HG02623 (cell line): Measurements from ENCODE around the gene CTBP1.

ENCODE experiments used
- ATAC-seq: cut with Tn5 transposase; IDR thresholded peaks from one replicate; pipeline ENCODE4 v1.9.1; 2021; ENCODE audit warnings: moderate library complexity; ENCODE audit not compliant: unreplicated experiment

The CTBP1 gene

GRCh38 chr4:1211891-1212545 is 36.9 kb downstream of the CTBP1 start:
- no peak for ATAC-seq

- ATAC-seq: no peak
These were observed 37.6 kb downstream of the CTBP1 start for GRCh38 chr4:1211371-1211770.

- ATAC-seq: no peak
These were observed 38.0 kb downstream of the CTBP1 start for GRCh38 chr4:1210971-1211370.

GRCh38 chr4:1210241-1210841 is 38.6 kb downstream of the CTBP1 start:
- no peak for ATAC-seq

DNA sequence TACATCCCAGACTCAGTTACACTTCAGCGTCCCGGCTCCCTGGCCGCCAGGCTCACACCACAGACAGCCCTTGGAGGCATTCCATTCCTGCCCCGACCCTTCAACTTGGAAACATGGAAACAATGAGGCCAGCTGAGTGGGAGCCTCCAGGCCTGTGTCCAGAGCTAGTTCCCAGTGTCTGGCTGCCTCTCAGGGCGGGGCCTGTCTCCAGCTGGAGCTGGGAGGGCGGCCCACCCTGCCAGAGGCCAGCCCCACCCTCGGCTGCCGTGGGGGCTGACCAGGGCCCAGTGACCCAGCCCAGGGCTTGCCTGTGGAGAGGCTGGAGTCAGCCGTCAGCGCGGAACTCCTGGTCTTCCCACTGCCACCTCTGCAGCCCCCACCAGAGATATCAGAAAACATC is 39.1 kb downstream of the CTBP1 start:
- ATAC-seq: no peak

DNA sequence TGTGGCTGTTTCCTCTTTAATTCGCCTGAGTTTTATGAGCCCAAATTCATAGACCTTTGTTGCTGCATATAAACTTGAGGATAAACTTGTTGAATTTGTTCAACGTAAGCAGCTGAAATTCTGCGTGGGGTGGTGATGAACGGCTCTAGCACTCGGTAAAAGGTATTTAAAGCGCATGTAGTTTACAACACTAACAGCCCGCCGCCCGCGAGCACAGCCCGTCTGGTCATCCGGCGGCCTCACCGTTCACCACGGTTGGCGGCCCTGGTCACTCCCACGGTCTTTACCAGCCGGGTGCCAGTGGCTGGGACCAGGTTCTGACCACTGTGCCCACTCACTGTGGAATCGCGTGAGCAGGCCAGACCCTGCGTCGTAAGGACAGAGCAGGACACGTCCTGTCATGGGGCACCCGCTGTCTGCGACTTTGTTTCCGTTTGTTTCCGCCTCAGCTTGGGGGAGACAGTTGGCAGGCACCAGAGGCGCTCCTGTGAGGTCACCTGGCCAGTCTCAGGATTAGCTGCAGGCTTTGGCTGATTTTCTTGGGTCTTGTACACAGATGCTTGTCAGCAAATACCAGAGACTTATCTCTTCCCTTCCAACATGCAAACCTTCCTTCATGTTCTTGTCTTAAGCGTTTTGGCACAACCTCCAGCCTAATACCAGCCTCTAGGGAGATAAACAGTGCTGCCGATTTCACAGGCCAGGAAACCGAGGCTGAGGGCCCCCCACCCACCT is 39.8 kb downstream of the CTBP1 start:
- no peak for ATAC-seq

DNA sequence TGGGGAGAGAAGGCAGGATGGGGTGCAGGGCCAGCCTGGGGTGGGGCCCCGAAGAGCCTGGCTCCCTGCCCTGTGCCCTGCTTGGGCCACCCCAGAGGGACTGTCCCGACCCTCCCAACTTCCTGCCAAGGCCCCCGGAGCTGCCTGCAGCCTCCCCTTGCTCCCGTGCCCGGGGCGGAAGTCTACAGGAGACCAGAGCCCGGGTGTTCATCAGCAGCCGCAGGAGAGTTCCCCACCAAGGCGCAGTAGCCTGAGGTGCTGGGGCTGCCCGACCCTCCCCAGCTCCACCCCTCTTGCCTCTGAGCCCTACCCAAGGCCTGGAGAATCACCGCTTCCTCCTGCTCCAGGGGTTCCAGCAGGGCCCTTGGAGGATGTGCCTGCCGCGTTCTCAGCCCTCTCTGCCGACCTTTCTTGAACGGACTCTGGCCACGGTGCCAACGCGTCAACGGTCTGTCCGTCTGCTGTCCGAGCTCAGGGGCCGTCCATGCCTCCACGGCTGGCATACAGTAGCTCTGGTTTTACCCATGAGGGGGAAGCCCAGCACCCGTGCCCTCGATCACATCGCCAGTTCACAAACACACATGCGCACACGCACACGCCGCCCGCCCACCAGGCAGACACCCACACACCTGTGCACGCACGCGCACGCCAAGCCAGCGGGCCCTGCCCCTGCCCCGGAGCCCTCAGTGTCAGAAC is 40.5 kb downstream of the CTBP1 start:
- ATAC-seq: no peak

DNA sequence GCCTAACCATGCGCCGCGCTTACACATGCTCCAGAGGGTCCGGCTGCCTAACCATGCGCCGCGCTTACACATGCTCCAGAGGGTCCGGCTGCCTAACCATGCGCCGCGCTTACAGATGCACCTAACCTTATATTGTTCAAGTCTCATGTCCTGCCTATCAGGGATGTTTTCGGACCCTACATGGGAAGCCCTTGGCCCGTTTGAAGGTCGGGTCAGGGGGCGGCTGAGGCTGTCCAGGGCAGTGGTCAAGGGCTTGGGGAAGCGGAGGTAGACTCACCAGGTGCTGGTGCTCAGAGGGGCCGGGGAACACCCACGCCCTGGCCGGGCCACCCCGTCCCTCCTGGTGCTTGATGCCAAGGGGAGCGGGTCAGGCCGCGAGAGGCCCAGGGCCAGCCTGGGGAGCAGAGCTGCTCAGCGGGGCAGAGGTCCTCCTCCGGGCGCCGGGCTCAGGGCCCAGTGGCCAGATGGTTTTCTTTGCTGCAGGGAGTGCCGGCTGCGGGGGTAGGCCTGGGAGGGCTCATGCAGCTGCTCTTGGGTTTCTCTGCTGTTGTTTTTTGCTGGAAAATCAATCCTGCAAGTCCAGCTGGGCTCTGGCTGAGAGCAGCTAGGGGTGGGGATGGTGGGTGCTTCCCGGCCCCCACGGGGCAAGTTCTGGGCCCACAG is 41.2 kb downstream of the CTBP1 start:
- no peak for ATAC-seq

GRCh38 chr4:1207157-1207470 is 41.8 kb downstream of the CTBP1 start:
- ATAC-seq: no peak

GRCh38 chr4:1206299-1207156 is 42.4 kb downstream of the CTBP1 start:
- ATAC-seq: no peak

- ATAC-seq: no peak
These were observed 43.2 kb downstream of the CTBP1 start for GRCh38 chr4:1205586-1206298.

DNA sequence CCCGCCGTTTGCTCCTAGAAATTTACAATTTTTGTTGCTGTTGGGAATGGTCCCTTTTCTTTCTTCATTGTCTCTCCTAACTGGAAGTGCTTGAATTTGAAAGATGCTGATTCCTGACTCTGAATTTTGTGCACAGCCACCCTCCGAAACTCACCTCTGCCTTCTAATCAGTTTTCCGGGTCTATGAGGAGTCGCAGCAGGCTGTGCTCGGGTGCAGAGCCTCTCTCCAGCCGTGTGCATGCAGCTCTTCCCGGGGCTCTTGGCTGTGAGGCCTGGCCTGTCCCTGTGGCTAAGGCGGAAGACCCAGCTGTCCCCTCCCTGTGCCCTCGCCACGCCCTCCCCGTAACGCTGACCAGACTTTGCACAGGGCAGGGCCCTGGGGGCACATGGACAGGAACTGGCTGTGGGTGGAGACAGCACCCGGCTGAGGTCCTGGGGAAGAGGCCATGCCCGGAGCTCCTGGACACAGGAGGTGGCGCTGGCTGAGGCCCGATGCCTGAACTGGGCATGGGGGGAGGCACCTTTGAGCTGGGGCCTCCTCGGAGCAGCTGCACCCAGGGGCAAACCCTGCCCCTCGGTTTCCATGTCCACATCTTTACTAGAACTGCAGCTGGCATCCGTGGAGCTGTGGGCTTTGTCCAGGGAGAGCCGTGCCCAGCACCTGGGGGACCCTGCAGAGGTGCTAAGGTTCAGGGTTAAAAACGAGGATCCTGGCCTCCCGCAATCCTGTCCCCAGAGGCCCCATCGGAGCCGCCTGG is 43.9 kb downstream of the CTBP1 start:
- no peak for ATAC-seq

DNA sequence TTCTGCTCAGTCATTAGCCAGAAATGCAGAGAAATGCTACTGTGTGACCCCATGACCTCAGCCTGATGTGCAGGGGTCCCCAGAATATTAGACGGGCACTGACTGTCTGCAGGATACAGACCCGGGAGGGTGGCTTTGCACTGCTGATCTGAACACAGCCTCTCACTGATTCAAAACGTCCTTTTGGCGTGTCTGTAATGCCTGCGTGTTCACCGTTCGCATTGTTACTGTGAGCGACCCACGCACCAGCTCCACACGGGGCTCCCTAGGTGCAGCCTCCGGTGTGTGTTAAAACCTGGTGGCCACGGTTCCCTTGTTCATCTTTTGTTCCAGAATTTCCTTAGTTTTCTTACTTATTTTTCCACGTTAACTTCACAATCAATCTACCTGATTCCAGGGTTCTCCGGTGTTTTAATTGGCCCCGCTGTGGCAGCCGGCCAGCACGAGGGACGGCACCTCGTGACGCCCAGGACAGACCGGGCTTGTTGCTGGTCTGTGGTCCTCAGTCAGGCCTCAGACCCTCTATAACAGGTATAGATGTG is 44.6 kb downstream of the CTBP1 start:
- ATAC-seq: no peak

GRCh38 chr4:1203026-1203616 is 45.8 kb downstream of the CTBP1 start:
- no peak for ATAC-seq

- ATAC-seq: no peak
These were observed 46.4 kb downstream of the CTBP1 start for GRCh38 chr4:1202526-1203011.

- no peak for ATAC-seq
These were observed 46.9 kb downstream of the CTBP1 start for GRCh38 chr4:1201851-1202525.

DNA sequence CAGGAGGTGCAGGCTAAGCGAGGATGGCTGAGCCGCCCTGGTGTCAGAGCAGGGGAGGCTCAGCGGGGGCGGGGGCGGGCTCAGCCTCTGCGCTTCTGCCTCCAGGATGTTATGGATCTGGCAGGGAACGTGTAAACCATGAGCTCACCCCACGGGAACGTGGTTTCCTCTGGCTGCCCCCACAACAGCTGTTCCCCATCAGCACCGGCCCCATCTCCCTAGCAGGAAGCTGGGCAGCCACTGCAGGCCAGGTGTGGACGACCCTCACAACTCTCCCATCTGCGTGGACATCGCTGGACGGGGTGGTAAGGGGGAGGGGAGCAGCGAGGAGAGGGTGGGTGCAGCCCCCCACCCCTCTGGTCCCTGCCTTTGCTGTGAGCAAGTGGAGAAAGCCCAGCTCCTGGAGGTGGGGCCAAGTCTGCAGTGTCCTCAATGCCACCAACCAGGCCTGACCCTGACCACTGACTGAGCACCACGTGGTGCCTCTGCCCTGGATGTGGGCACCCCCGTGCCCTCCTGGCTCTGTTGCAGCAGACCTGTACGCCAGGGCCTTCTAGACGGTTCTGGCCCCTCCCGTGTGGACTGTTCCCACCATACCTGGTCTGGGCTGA is 48.4 kb downstream of the CTBP1 start:
- ATAC-seq: peak; percentile 14
